ENCODE measurements around the gene CDH5. TPM values are rescaled to one million over a fixed set of nuclear protein-coding genes. Genes with fewer than 3 reads are reported as not detected.

CDH5 gene
- total and polyA plus RNA-seq, 2 of the 4 experiments (the other 2 are of a cell fraction): not detected

DNA sequence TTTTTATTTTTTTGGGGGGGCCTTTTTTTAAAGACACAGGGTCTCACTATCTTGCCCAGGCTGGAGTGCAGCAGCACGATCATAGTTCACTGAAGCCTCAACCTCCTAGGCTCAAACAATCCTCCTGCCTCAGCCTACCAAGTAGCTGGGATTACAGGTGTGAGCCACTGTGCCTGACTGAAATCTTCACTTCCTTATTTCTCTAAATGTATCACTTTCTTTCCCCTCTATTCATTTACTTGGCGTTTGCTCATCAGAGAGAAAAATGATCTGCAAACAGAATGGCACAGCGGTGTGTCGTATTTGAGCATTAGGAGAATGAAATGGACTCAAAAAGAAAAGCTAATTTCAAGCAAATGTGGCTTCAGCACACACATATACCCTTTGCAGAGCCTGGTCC lies 44.3 kb upstream of the CDH5 start:
- Histone ChIP-seq H3K9me1 (ENCODE audit: insufficient read depth, low read length) (no peaks in the 10 kb centered on the region), H3K27ac (ENCODE audit: insufficient read depth, low read length) (no peak overlapping the region), H3K79me1 (ENCODE audit: low read depth in 1 of 2, low read length in 2 of 2) (no peaks in the 10 kb centered on the region), H3K56ac (ENCODE audit: extremely low read depth, insufficient read depth, low read length) (no peak overlapping the region), H3K23ac (ENCODE audit: low read depth, low read length) (no peak overlapping the region), H2AFZ (replicated peaks; ENCODE audit: low read length, poor library complexity) (no peak overlapping the region), H3K27me3 (ENCODE audit: control insufficient read depth, insufficient read depth, low read length) (peaks cover 47% of the 10 kb centered on the region), H4K20me1 (ENCODE audit: insufficient read depth, low read length) (no peaks in the 10 kb centered on the region), H3K4me2 (ENCODE audit: low read depth, low read length) (no peak overlapping the region), H2AK9ac (replicated peaks; ENCODE audit: low read depth, low read length, poor library complexity) (no peak overlapping the region), H4K5ac (ENCODE audit: low read depth, low read length) (no peak overlapping the region), H2BK20ac (ENCODE audit: low read depth, low read length) (no peak overlapping the region), H3K9ac (ENCODE audit: low read depth, low read length) (no peak overlapping the region), H2BK120ac (ENCODE audit: low read depth, low read length) (no peak overlapping the region), H4K91ac (ENCODE audit: insufficient read depth, low read depth, low read length) (no peak overlapping the region), H3K36me3 (ENCODE audit: control insufficient read depth, insufficient read depth, low read length) (no peaks in the 10 kb centered on the region), H3K4ac (ENCODE audit: low read depth, low read length) (no peak overlapping the region), H3K18ac (ENCODE audit: low read depth, low read length) (no peak overlapping the region), H2AK5ac (ENCODE audit: low read depth, low read length) (no peak overlapping the region), H3K9me3 (ENCODE audit: control insufficient read depth, insufficient read depth, low read length) (no peaks in the 10 kb centered on the region), H2BK5ac (ENCODE audit: low read depth, low read length, poor library complexity, severe bottlenecking) (no peak overlapping the region), H2BK15ac (ENCODE audit: low read depth, low read length) (no peak overlapping the region), H3K14ac (replicated peaks; ENCODE audit: low read depth, low read length) (no peak overlapping the region), H3K4me3 (ENCODE audit: insufficient read depth, low read depth, low read length) (no peak overlapping the region), H3K4me1 (ENCODE audit: control insufficient read depth, insufficient read depth, low read length) (peaks cover 5% of the 10 kb centered on the region; the same call in 1 of the 2 replicates), H4K8ac (ENCODE audit: low read depth in 2 of 2, low read length in 2 of 2) (no peak overlapping the region)
- intact Hi-C loops (cut with micrococcal nuclease): no loop called here
- in situ Hi-C loops (cut with MboI; ENCODE audit: low sequenced_read_pairs): no loop called here
- TF ChIP-seq POLR2A (IDR thresholded peaks at IDR 0.05; ENCODE audit: low read depth, low read length): no peak
- no peak for TF ChIP-seq RFX5 (IDR thresholded peaks at IDR 0.05; ENCODE audit: low read depth, low read length)
- no peak for TF ChIP-seq BHLHE40 (IDR thresholded peaks at IDR 0.05; ENCODE audit: low read depth, low read length)
- no peak for TF ChIP-seq CEBPB (IDR thresholded peaks at IDR 0.05; ENCODE audit: low read depth, low read length)
- no peak for TF ChIP-seq CHD1 (IDR thresholded peaks at IDR 0.05; ENCODE audit: low read depth, low read length)
- no peak for TF ChIP-seq SMC3 (IDR thresholded peaks at IDR 0.05; ENCODE audit: low read depth, low read length)
- TF ChIP-seq MXI1 (IDR thresholded peaks at IDR 0.05; ENCODE audit: borderline replicate concordance, low read depth, low read length): no peak
- TF ChIP-seq RCOR1 (IDR thresholded peaks at IDR 0.05; ENCODE audit: insufficient replicate concordance, low read length): no peak
- TF ChIP-seq MAFK (IDR thresholded peaks at IDR 0.05; ENCODE audit: low read depth, low read length): no peak
- TF ChIP-seq NFE2L2 (IDR thresholded peaks at IDR 0.05; ENCODE audit: low read depth, low read length): no peak
- TF ChIP-seq, protein P1, sequence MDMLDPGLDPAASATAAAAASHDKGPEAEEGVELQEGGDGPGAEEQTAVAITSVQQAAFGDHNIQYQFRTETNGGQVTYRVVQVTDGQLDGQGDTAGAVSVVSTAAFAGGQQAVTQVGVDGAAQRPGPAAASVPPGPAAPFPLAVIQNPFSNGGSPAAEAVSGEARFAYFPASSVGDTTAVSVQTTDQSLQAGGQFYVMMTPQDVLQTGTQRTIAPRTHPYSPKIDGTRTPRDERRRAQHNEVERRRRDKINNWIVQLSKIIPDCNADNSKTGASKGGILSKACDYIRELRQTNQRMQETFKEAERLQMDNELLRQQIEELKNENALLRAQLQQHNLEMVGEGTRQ (IDR thresholded peaks at IDR 0.05; ENCODE audit: low read depth, low read length): no peak
- TF ChIP-seq RAD21 (IDR thresholded peaks at IDR 0.05; ENCODE audit: low read length): no peak
- no peak for TF ChIP-seq MAZ (IDR thresholded peaks at IDR 0.05; ENCODE audit: borderline replicate concordance, low read depth, low read length)
- TF ChIP-seq, protein P2, sequence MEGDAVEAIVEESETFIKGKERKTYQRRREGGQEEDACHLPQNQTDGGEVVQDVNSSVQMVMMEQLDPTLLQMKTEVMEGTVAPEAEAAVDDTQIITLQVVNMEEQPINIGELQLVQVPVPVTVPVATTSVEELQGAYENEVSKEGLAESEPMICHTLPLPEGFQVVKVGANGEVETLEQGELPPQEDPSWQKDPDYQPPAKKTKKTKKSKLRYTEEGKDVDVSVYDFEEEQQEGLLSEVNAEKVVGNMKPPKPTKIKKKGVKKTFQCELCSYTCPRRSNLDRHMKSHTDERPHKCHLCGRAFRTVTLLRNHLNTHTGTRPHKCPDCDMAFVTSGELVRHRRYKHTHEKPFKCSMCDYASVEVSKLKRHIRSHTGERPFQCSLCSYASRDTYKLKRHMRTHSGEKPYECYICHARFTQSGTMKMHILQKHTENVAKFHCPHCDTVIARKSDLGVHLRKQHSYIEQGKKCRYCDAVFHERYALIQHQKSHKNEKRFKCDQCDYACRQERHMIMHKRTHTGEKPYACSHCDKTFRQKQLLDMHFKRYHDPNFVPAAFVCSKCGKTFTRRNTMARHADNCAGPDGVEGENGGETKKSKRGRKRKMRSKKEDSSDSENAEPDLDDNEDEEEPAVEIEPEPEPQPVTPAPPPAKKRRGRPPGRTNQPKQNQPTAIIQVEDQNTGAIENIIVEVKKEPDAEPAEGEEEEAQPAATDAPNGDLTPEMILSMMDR (conservative IDR thresholded peaks at IDR 0.05; ENCODE audit: low read depth, low read length): no peak
- no peak for TF ChIP-seq FOS (IDR thresholded peaks at IDR 0.05; ENCODE audit: low read depth, low read length)
- TF ChIP-seq, protein P3, sequence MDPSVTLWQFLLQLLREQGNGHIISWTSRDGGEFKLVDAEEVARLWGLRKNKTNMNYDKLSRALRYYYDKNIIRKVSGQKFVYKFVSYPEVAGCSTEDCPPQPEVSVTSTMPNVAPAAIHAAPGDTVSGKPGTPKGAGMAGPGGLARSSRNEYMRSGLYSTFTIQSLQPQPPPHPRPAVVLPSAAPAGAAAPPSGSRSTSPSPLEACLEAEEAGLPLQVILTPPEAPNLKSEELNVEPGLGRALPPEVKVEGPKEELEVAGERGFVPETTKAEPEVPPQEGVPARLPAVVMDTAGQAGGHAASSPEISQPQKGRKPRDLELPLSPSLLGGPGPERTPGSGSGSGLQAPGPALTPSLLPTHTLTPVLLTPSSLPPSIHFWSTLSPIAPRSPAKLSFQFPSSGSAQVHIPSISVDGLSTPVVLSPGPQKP (IDR thresholded peaks at IDR 0.05; ENCODE audit: borderline replicate concordance, low read depth, low read length): no peak
- DNase-seq (no peak), ATAC-seq (ENCODE audit: low read depth) (no peak)
- BruUV-seq (replicated peaks): no TSS peak
- WGBS, 2 experiments (ENCODE audit: extremely low coverage in 2 of 2, insufficient read length in 1 of 2): no CpG with 5 or more reads among the region's 4 CpGs
- dilution Hi-C loops (cut with HindIII; ENCODE audit: low sequenced_read_pairs, unreplicated experiment): no loop called here
- CTCF ChIA-PET: no interaction called here
- POLR2A ChIA-PET (ENCODE audit: unreplicated experiment): no interaction called here

All from IMR-90 (cell line).